KBM-7 (cell line): Measurements from ENCODE around the gene MRFAP1L1.
"Not testable (repeated sequence)": the region's sequence is repeated elsewhere in the genome, so short reads cannot be mapped to it uniquely, and the experiment has no call there.

ENCODE experiments used
- DNase-seq: peaks from one replicate; pipeline ENCODE4 v3.0.0-alpha.2; 2015
- in situ Hi-C: fragments of 300-500 bp; cut with MboI; formaldehyde crosslinking; loops from 2 replicates; pipeline ENCODE4 v1.14.3; 2020; ENCODE audit warnings: low sequenced_read_pairs, low pct_unique_long_range_greater_than_20kb, mixed read lengths

MRFAP1L1 gene

GRCh38 chr4:6740347-6740746 is 30.7 kb upstream of the MRFAP1L1 start:
- in situ Hi-C loops, result no loop called here
- no peak for DNase-seq

GRCh38 chr4:6739920-6740319 is 30.3 kb upstream of the MRFAP1L1 start:
- in situ Hi-C loops, result no loop called here
- DNase-seq, result no peak

GRCh38 chr4:6734165-6734786 is 24.6 kb upstream of the MRFAP1L1 start:
- in situ Hi-C loops, result no loop called here
- DNase-seq, result no peak

GRCh38 chr4:6733358-6734164 is 23.9 kb upstream of the MRFAP1L1 start:
- in situ Hi-C loops, result no loop called here
- no peak for DNase-seq

GRCh38 chr4:6732441-6733357 is 23.0 kb upstream of the MRFAP1L1 start:
- no peak for DNase-seq
- in situ Hi-C loops, result no loop called here

- DNase-seq, result no peak
- in situ Hi-C loops, result no loop called here
Measured at GRCh38 chr4:6731780-6732179, 22.1 kb upstream of the MRFAP1L1 start.

- in situ Hi-C loops, result no loop called here
Measured at GRCh38 chr4:6731318-6731675, 21.6 kb upstream of the MRFAP1L1 start.

GRCh38 chr4:6730603-6731317 is 21.1 kb upstream of the MRFAP1L1 start:
- peak; percentile 33 for DNase-seq
- in situ Hi-C loops, result no loop called here

More at GRCh38 chr4:6731318-6731675, 21.6 kb upstream of the MRFAP1L1 start:
- DNase-seq, result no peak

GRCh38 chr4:6728320-6729029 is 18.8 kb upstream of the MRFAP1L1 start:
- in situ Hi-C loops, result no loop called here

GRCh38 chr4:6727943-6728250 is 18.2 kb upstream of the MRFAP1L1 start:
- in situ Hi-C loops, result no loop called here
- DNase-seq, result no peak

More at GRCh38 chr4:6728320-6729029, 18.8 kb upstream of the MRFAP1L1 start:
- no peak for DNase-seq

- no peak for DNase-seq
- in situ Hi-C loops, result no loop called here
Measured at GRCh38 chr4:6727081-6727942, 17.6 kb upstream of the MRFAP1L1 start.

- DNase-seq, in situ Hi-C loops: not testable (repeated sequence)
Measured at GRCh38 chr4:6725427-6725961, 15.8 kb upstream of the MRFAP1L1 start.

- in situ Hi-C loops, result no loop called here
- no peak for DNase-seq
Measured at GRCh38 chr4:6724421-6725111, 14.9 kb upstream of the MRFAP1L1 start.

- in situ Hi-C loops, result no loop called here
Measured at GRCh38 chr4:6723851-6724250, 14.2 kb upstream of the MRFAP1L1 start.

GRCh38 chr4:6722891-6723290 is 13.2 kb upstream of the MRFAP1L1 start:
- DNase-seq, result no peak
- in situ Hi-C loops, result no loop called here

More at GRCh38 chr4:6723851-6724250, 14.2 kb upstream of the MRFAP1L1 start:
- DNase-seq, result no peak

- in situ Hi-C loops, result no loop called here
- no peak for DNase-seq
Measured at GRCh38 chr4:6721121-6721520, 11.5 kb upstream of the MRFAP1L1 start.

- DNase-seq, result peak; percentile 80
Measured at GRCh38 chr4:6720202-6720699, 10.6 kb upstream of the MRFAP1L1 start.

More at GRCh38 chr4:6720202-6720699, 10.6 kb upstream of the MRFAP1L1 start:
- in situ Hi-C loops, result no loop called here
